Ectodermal cell (in vitro differentiated cells): Measurements from ENCODE around the gene C2orf74.

ENCODE experiments used
- H3K27ac ChIP-seq: 2 replicates; pipeline ENCODE4 v1.7.0; 2013; ENCODE audit warnings: mild to moderate bottlenecking, low read depth, low read length; ENCODE audit not compliant: insufficient read depth, poor library complexity, severe bottlenecking
- H3K27me3 ChIP-seq: 2 replicates; pipeline ENCODE4 v1.7.0; 2013; ENCODE audit warnings: mild to moderate bottlenecking, low read length; ENCODE audit not compliant: insufficient read depth, control insufficient read depth, poor library complexity, severe bottlenecking
- H3K36me3 ChIP-seq: one replicate; pipeline ENCODE4 v1.7.0; 2013; ENCODE audit warnings: low read length; ENCODE audit not compliant: control insufficient read depth, insufficient read depth
- H3K4me1 ChIP-seq: one replicate; pipeline ENCODE4 v1.7.0; 2013; ENCODE audit warnings: low read length; ENCODE audit not compliant: control insufficient read depth, insufficient read depth
- H3K4me3 ChIP-seq: 2 replicates; pipeline ENCODE4 v1.7.0; 2013; ENCODE audit warnings: low read depth, low read length, control low read depth; ENCODE audit not compliant: insufficient read depth
- H3K9me3 ChIP-seq: 2 replicates; pipeline ENCODE4 v1.7.0; 2013; ENCODE audit warnings: mild to moderate bottlenecking, low read length, moderate library complexity; ENCODE audit not compliant: control insufficient read depth
- WGBS, 2 experiments: methylation state at CpG; one replicate each; pipeline ENCODE4 v1.1.7; 2013; ENCODE audit warnings: missing lambda C conversion rate in 2 of 2; 5-methylcytosine and 5-hydroxymethylcytosine counted together

C2orf74 gene

GRCh38 chr2:61205132-61205531, 43.1 kb downstream of the C2orf74 start:
- H3K4me1 ChIP-seq, result no peaks in the 10 kb centered on the region
- H3K27ac ChIP-seq, result no peak overlapping the region
- no peaks in the 10 kb centered on the region for H3K9me3 ChIP-seq
- peaks cover 7% of the 10 kb centered on the region for H3K36me3 ChIP-seq
- 95 to 99% methylated on average over 6 of the region's 7 CpGs for WGBS, 2 experiments
- H3K4me3 ChIP-seq, result no peak overlapping the region
- no peaks in the 10 kb centered on the region for H3K27me3 ChIP-seq

- no peaks in the 10 kb centered on the region for H3K4me1 ChIP-seq
- no peak overlapping the region for H3K4me3 ChIP-seq
- WGBS, 2 experiments, result 91 to 95% methylated on average over 4 to 5 of the region's 5 CpGs
- no peak overlapping the region for H3K27ac ChIP-seq
- no peaks in the 10 kb centered on the region for H3K27me3 ChIP-seq
- peaks cover 7% of the 10 kb centered on the region for H3K36me3 ChIP-seq
- H3K9me3 ChIP-seq, result no peaks in the 10 kb centered on the region
These were observed 48.5 kb downstream of the C2orf74 start for GRCh38 chr2:61210332-61210981.

- no peaks in the 10 kb centered on the region for H3K27me3 ChIP-seq
- no peak overlapping the region for H3K4me3 ChIP-seq
- no peak overlapping the region for H3K27ac ChIP-seq
- no peaks in the 10 kb centered on the region for H3K4me1 ChIP-seq
- WGBS, 2 experiments, result 97 to 98% methylated on average over 4 of the region's 4 CpGs
- no peaks in the 10 kb centered on the region for H3K9me3 ChIP-seq
- H3K36me3 ChIP-seq, result no peaks in the 10 kb centered on the region
These were observed 52.2 kb downstream of the C2orf74 start for GRCh38 chr2:61214171-61214570.
